Astrocyte (in vitro differentiated cells and primary cell): ENCODE data around the gene CCR6. TPM values are rescaled to one million over a fixed set of nuclear protein-coding genes. Genes with fewer than 3 reads are reported as not detected.

ENCODE experiments used
- DNase-seq: peaks from one replicate; pipeline ENCODE4 v3.0.0-alpha.2; 2010; ENCODE audit warnings: low read depth
- FAIRE-seq: peaks from 2 replicates; lab custom pipeline; 2011; peaks lifted over from hg19 to GRCh38; lab: Jason Lieb, UNC
- H2AFZ ChIP-seq: 2 replicates; pipeline ENCODE4 v1.6.0; 2012; ENCODE audit warnings: low read depth, low read length, inconsistent platforms
- H3K27ac ChIP-seq: 2 replicates; pipeline ENCODE4 v1.5.1; 2011; ENCODE audit warnings: low read depth, low read length, inconsistent platforms
- H3K27me3 ChIP-seq: 2 replicates; pipeline ENCODE4 v1.6.0; 2011; ENCODE audit warnings: low read length, inconsistent platforms; ENCODE audit not compliant: insufficient read depth
- H3K36me3 ChIP-seq: 2 replicates; pipeline ENCODE4 v1.5.1; 2011; ENCODE audit warnings: low read length, inconsistent platforms; ENCODE audit not compliant: insufficient read depth
- H3K4me1 ChIP-seq: 2 replicates; pipeline ENCODE4 v1.5.1; 2011; ENCODE audit warnings: low read length, inconsistent platforms; ENCODE audit not compliant: insufficient read depth
- H3K4me2 ChIP-seq: 2 replicates; pipeline ENCODE4 v1.6.0; 2012; ENCODE audit warnings: low read length, inconsistent platforms
- H3K4me3 ChIP-seq: 2 replicates; pipeline ENCODE4 v1.5.1; 2011; ENCODE audit warnings: low read depth, mild to moderate bottlenecking, low read length, inconsistent platforms; ENCODE audit not compliant: insufficient read depth
- H3K79me2 ChIP-seq: 2 replicates; pipeline ENCODE4 v1.6.0; 2012; ENCODE audit warnings: mild to moderate bottlenecking, low read length, inconsistent platforms; ENCODE audit not compliant: insufficient read depth
- H3K9ac ChIP-seq: 2 replicates; pipeline ENCODE4 v1.6.0; 2012; ENCODE audit warnings: mild to moderate bottlenecking, low read length, inconsistent platforms
- H3K9me3 ChIP-seq: 2 replicates; pipeline ENCODE4 v1.5.1; 2012; ENCODE audit warnings: low read depth, mild to moderate bottlenecking, low read length, inconsistent platforms; ENCODE audit not compliant: insufficient read depth
- H4K20me1 ChIP-seq: 2 replicates; pipeline ENCODE4 v1.6.0; 2012; ENCODE audit warnings: low read length, inconsistent platforms; ENCODE audit not compliant: insufficient read depth
- H3K27ac Mint-ChIP-seq: one replicate; pipeline ENCODE4 v1.8.0; 2021; ENCODE audit warnings: mild to moderate bottlenecking, mixed read lengths; ENCODE audit not compliant: unreplicated experiment
- H3K27me3 Mint-ChIP-seq: one replicate; pipeline ENCODE4 v1.8.0; 2021; ENCODE audit warnings: low read depth, mixed read lengths; ENCODE audit not compliant: unreplicated experiment
- H3K36me3 Mint-ChIP-seq: one replicate; pipeline ENCODE4 v1.8.0; 2021; ENCODE audit warnings: low read depth, mixed read lengths; ENCODE audit not compliant: unreplicated experiment
- H3K4me1 Mint-ChIP-seq: one replicate; pipeline ENCODE4 v1.8.0; 2021; ENCODE audit warnings: low read depth, mixed read lengths; ENCODE audit not compliant: unreplicated experiment
- H3K4me3 Mint-ChIP-seq: one replicate; pipeline ENCODE4 v1.8.0; 2021; ENCODE audit warnings: mild to moderate bottlenecking, moderate library complexity, mixed read lengths; ENCODE audit not compliant: unreplicated experiment
- H3K9me3 Mint-ChIP-seq: one replicate; pipeline ENCODE4 v1.8.0; 2021; ENCODE audit warnings: mild to moderate bottlenecking, mixed read lengths; ENCODE audit not compliant: unreplicated experiment
- EZH2 ChIP-seq: IDR thresholded peaks from 2 replicates; pipeline ENCODE4 v1.6.1; 2012; ENCODE audit warnings: mild to moderate bottlenecking, low read length, inconsistent platforms; ENCODE audit not compliant: insufficient read depth
- total RNA-seq: library from RNA; stranded (reverse); gene quantifications from 2 replicates; pipeline ENCODE4 v1.2.1, GENCODE V29; 2021
- TF ChIP-seq, protein P1 (sequence below): IDR thresholded peaks from 2 replicates; pipeline ENCODE4 v1.5.1; 2011; ENCODE audit warnings: low read depth, mild to moderate bottlenecking, inconsistent platforms, low read length, moderate library complexity; ENCODE audit not compliant: insufficient read depth

The CCR6 gene
- total RNA-seq, 1 donor from 2014 or later: not detected

DNA sequence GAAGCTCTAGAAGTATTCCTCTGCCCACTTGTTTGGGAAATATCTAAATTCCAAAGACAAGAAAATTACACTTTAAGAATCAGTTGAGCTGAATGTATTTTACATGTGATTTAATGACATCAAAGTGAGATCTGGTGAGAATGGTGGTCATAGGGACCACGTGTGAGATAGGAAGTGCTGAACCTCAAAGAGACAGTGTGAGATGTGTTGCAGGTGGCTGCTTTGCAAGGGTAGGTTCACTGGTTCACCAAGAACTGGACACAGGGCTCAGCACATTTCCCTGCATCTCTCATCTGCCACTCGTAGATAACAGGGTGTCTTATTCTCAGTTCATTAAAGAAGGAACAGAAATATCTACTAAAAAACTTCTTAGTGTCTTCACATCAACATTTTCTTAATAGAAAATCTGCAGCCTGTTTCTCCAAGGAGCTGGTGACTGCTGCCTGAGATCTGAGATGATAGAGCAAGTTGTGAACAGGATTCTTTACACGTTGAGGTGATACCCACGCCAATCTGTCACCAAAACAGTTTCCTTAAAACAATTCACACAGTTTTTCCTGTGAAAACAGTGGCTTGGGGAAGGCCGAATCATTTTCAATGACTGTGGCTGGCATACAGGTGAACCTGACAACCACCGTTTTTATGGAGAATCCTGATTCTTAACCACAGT is 7.2 kb downstream of the CCR6 start:
- Histone ChIP-seq H3K27ac (no peak overlapping the region), H3K9ac (no peak overlapping the region), H3K4me2 (no peak overlapping the region), H4K20me1 (no peaks in the 10 kb centered on the region), H3K79me2 (no peaks in the 10 kb centered on the region), H3K4me1 (no peaks in the 10 kb centered on the region), H3K9me3 (no peaks in the 10 kb centered on the region), H3K4me3 (no peak overlapping the region), H2AFZ (no peak overlapping the region), H3K27me3 (no peaks in the 10 kb centered on the region), H3K36me3 (no peaks in the 10 kb centered on the region)
- Mint-ChIP-seq H3K36me3 (no peaks in the 10 kb centered on the region), H3K27me3 (peaks cover 13% of the 10 kb centered on the region), H3K9me3 (peaks cover 1% of the 10 kb centered on the region), H3K4me3 (no peak overlapping the region), H3K27ac (no peak overlapping the region), H3K4me1 (no peaks in the 10 kb centered on the region)
- TF ChIP-seq, protein P1, sequence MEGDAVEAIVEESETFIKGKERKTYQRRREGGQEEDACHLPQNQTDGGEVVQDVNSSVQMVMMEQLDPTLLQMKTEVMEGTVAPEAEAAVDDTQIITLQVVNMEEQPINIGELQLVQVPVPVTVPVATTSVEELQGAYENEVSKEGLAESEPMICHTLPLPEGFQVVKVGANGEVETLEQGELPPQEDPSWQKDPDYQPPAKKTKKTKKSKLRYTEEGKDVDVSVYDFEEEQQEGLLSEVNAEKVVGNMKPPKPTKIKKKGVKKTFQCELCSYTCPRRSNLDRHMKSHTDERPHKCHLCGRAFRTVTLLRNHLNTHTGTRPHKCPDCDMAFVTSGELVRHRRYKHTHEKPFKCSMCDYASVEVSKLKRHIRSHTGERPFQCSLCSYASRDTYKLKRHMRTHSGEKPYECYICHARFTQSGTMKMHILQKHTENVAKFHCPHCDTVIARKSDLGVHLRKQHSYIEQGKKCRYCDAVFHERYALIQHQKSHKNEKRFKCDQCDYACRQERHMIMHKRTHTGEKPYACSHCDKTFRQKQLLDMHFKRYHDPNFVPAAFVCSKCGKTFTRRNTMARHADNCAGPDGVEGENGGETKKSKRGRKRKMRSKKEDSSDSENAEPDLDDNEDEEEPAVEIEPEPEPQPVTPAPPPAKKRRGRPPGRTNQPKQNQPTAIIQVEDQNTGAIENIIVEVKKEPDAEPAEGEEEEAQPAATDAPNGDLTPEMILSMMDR: no peak
- DNase-seq (no peak), FAIRE-seq (no peak)

DNA sequence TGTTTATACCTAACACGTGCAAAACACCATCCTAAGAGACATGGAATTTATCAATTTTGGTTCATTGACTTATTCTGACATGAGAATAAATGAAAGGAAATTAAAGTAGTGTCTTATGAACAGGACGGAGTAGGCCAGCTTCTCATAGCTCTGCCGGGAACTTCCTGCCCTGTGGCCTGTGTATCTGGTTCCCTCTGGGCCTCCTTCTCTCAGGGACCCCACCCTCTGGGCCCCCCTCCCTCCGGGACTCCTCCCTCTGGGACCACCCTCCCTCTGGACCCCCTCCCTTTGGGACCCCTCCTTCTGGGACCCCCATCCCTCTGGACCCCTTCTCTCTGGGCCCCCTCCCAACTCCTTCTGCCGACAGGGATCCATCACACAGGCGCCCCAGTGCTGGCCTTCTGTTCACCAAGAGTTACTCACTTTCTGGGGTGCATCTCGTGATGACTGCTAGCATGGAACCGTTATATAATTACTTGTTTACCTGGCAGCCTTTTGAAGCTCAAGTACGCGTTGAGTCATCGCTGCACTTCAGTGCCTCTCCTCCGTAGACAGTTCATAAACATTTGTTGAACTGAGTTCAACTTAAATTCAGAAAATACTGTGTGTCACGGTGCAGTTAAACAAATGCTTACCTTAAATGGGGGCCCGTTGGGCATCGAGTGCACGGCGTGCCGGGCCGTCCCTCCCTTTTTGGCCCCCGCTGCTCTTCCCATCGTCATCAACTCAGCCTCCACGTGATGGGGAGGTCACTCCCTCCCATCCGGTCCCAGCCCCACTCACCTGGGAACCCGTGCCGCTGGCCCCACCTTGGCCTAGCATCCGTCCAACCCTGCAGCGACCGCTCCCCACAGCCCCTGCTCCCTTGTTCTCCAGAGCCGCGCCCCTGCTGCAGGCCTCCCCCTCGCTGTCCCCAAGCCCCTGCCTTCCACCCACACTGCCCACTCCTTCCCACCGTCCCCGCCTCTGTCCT is 8.1 kb downstream of the CCR6 start:
- no peaks in the 10 kb centered on the region for H3K9me3 ChIP-seq
- Mint-ChIP-seq H3K9me3 (peaks cover 1% of the 10 kb centered on the region), H3K4me3 (no peak overlapping the region), H3K27ac (no peak overlapping the region), H3K27me3 (peaks cover 13% of the 10 kb centered on the region), H3K4me1 (peaks cover under 1% of the 10 kb centered on the region), H3K36me3 (no peaks in the 10 kb centered on the region)
- FAIRE-seq (no peak), DNase-seq (no peak)
- H4K20me1 ChIP-seq: no peaks in the 10 kb centered on the region
- H2AFZ ChIP-seq: no peak overlapping the region
- H3K79me2 ChIP-seq: no peaks in the 10 kb centered on the region
- H3K4me1 ChIP-seq: no peaks in the 10 kb centered on the region
- no peaks in the 10 kb centered on the region for H3K27me3 ChIP-seq
- no peak overlapping the region for H3K4me3 ChIP-seq
- H3K9ac ChIP-seq: no peak overlapping the region
- no peak overlapping the region for H3K4me2 ChIP-seq
- H3K27ac ChIP-seq: no peak overlapping the region
- no peaks in the 10 kb centered on the region for H3K36me3 ChIP-seq
- TF ChIP-seq EZH2: no peak
- TF ChIP-seq, protein P1: no peak
